ENCODE results near the gene B4GALNT2.

The B4GALNT2 gene

DNA sequence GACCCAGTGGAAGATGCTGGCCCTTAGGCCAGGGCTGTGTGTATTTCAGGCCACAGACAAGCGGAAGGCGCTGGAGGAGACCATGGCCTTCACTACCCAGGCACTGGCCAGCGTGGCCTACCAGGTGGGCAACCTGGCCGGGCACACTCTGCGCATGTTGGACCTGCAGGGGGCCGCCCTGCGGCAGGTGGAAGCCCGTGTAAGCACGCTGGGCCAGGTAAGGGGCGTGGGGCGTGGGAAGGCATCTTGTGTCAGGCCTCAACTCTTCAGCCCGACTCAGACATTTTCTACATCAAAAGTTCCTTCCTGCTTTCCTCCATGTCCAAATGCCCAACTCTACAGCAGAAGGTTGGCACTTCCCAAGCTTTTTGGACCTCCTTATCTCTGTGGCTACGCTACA lies 83.9 kb downstream of the B4GALNT2 start:
- DNase-seq: no peak

- no peak for DNase-seq
Observed at GRCh38 chr17:49216953-49217650, 84.5 kb downstream of the B4GALNT2 start.

DNA sequence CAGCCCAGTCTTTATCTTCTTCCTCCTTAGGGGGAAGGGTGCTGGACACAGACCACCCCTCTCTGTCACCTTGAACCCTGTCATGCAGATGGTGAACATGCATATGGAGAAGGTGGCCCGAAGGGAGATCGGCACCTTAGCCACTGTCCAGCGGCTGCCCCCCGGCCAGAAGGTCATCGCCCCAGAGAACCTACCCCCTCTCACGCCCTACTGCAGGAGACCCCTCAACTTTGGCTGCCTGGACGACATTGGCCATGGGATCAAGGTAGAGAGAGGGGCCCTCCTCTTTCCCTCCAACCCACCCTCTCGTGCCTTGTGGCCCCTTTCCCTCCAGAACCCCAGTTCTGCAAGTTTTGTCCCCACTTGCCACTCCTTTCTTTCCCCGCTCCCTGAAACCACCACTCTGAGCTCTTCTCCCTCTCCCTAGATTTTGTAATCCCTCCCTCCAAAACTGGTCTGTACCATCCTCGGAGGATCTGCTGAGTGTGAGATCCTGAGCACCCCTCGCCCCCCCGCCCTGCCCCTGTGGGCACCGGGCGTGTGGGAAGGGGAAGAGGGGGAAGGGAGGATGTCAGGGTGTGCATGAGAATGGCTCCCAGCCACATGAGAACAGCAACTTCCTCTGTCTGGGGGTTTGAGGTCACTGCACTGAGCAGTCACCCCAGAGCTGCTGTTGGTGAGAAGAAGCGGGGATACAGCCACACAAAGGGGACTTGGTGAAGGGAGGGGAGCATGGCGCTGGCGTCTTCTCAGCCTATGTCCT lies 85.3 kb downstream of the B4GALNT2 start:
- DNase-seq: no peak

GRCh38 chr17:49218941-49219913 lies 86.7 kb downstream of the B4GALNT2 start:
- DNase-seq: no peak

GRCh38 chr17:49219987-49220386 lies 87.4 kb downstream of the B4GALNT2 start:
- DNase-seq: no peak

DNA sequence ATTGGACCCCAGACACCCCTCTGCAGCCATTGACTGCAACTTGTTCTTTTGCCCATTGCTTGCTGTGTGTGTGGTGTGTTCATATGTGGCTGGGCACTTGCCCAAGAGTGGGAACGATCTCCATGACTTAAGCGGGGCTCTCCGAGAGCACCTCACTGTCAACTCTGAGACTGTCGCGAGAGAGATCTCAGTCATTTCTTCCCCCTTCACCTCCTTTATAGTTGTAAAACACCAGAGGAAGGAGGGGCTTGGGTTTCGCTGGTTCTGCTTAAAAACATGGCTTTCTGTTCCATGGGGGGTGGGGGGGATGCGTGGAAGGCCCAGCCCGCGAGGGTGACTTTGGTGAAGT lies 90.6 kb downstream of the B4GALNT2 start:
- DNase-seq: no peak

DNA sequence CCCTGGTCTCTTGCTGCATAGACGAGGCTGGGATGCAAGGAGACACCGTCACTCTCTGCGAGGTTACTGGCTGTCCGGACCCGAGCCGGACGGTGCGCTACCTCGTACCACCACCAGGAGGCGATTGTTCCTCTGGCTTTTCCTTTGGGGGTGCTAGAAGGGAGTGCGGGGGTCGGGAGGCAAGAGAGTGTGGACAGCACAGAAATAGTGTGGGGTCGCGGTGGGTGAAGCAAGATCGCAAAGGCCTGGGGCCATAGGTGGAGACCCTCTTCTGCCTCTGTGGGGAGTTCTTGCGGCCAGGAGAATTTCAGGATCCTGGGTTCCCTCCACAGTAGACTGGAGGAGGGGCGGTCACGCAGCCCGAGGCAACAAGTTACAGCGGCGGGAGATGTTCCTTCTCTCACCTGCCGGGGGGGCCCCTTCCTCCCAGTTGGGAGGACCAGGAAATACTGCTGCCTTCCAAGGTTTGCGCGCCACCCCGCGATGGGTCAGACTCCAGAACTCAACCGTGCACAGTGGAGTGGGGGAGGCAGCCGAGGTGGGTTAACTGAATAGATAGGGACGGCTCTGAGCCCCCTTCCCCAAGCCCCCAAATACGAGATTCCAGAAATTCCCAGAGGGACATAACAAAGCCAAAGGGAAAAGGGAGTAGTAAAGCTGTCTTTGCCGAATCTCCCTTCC lies 91.1 kb downstream of the B4GALNT2 start:
- no peak for DNase-seq

GRCh38 chr17:49224198-49224996 lies 91.8 kb downstream of the B4GALNT2 start:
- no peak for DNase-seq

GRCh38 chr17:49224997-49225337 lies 92.4 kb downstream of the B4GALNT2 start:
- DNase-seq: no peak

GRCh38 chr17:49225554-49226236 lies 93.1 kb downstream of the B4GALNT2 start:
- no peak for DNase-seq
